ENCODE data around the gene CADPS2.

DNA sequence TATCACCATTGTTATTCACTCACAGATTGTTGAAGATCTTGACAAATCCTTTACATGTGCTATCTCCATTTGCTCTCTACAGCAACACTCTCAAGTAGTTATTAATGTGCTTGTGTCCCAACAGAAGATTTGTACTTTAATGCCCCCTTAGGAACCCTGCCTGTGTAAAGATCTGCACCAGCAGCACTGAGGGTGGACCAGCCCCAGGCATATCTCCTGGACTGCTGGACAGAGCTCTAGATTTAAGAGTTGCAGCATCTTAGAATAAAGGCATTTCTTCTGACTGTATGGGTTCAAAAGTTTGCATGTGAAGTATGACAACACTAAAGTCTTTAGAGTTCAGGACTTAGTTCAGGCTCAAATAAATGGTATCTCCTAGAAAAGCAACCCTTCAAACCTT, 282.0 kb downstream of the CADPS2 start:
- TF ChIP-seq, protein P1, sequence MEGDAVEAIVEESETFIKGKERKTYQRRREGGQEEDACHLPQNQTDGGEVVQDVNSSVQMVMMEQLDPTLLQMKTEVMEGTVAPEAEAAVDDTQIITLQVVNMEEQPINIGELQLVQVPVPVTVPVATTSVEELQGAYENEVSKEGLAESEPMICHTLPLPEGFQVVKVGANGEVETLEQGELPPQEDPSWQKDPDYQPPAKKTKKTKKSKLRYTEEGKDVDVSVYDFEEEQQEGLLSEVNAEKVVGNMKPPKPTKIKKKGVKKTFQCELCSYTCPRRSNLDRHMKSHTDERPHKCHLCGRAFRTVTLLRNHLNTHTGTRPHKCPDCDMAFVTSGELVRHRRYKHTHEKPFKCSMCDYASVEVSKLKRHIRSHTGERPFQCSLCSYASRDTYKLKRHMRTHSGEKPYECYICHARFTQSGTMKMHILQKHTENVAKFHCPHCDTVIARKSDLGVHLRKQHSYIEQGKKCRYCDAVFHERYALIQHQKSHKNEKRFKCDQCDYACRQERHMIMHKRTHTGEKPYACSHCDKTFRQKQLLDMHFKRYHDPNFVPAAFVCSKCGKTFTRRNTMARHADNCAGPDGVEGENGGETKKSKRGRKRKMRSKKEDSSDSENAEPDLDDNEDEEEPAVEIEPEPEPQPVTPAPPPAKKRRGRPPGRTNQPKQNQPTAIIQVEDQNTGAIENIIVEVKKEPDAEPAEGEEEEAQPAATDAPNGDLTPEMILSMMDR (IDR thresholded peaks at IDR 0.05) = no peak
- TF ChIP-seq POLR2A (IDR thresholded peaks at IDR 0.05) = no peak
